K562 (cell line): ENCODE data around the gene BZW2. TPM values are rescaled to one million over a fixed set of nuclear protein-coding genes. Genes with fewer than 3 reads are reported as not detected.

Experiments
- ATAC-seq: fragments of 200-7000 bp; cut with Tn5 transposase; 3 replicates; pipeline ENCODE4 v1.9.1; 2020; ENCODE audit warnings: moderate library complexity
- BruUV-seq: library from RNA; stranded (reverse); fragments of 400-500 nt; replicated peaks from 2 replicates; lab custom pipeline; 2021; lab: Mats Ljungman, UMichigan
- CTCF ChIA-PET: fragments of 300-600 bp; formaldehyde crosslinking; extraction: SDS; loops from one replicate; lab custom pipeline; 2021; ENCODE audit warnings: low intra/inter-chr PET ratio; lab: Yijun Ruan, JAX
- POLR2A ChIA-PET: fragments of 300-600, 350-650 bp; sonication (Branson Sonifier 250); formaldehyde crosslinking; extraction: SDS; loops from one replicate; lab custom pipeline; 2021; ENCODE audit warnings: antibody characterized with exemption, inconsistent platforms; lab: Yijun Ruan, JAX
- DNase-seq, 4 experiments: peaks; one replicate each; pipeline versions ENCODE4 v3.0.0 to v3.0.0-alpha.2; 2011 to 2018; ENCODE audit warnings: low spot score in 3 of 4, mixed read lengths in 3 of 4; ENCODE audit errors: extremely low read depth in 1 of 4
- FAIRE-seq: peaks from 2 replicates; lab custom pipeline; 2011; peaks lifted over from hg19 to GRCh38; lab: Jason Lieb, UNC
- H2AFZ ChIP-seq: 2 replicates; pipeline ENCODE4 v1.6.0; 2011; ENCODE audit warnings: low read depth, low read length, control low read depth, inconsistent platforms
- H3K27ac ChIP-seq: fragments of 200-600 bp; 3 replicates; pipeline ENCODE4 v1.8.0; 2011; ENCODE audit warnings: low read depth, mild to moderate bottlenecking, control low read depth, inconsistent platforms, low read length, moderate library complexity, mixed read lengths; ENCODE audit errors: extremely low read depth
- H3K27me3 ChIP-seq, 2 experiments: fragments of 300-600 bp in 1 of 2; 2 replicates in 1 of 2; 3 replicates in 1 of 2; pipeline versions ENCODE4 v1.6.0 to v1.8.0; 2011; ENCODE audit warnings: inconsistent platforms in 2 of 2, low read length in 2 of 2, mild to moderate bottlenecking in 1 of 2, mixed read lengths in 1 of 2, moderate library complexity in 1 of 2; ENCODE audit not compliant: control insufficient read depth in 2 of 2, insufficient read depth in 2 of 2
- H3K36me3 ChIP-seq: fragments of 300-600 bp; 3 replicates; pipeline ENCODE4 v1.8.0; 2011; ENCODE audit warnings: mild to moderate bottlenecking, low read length, inconsistent platforms; ENCODE audit not compliant: control insufficient read depth, insufficient read depth
- H3K4me1 ChIP-seq, 2 experiments: fragments of 200-600 bp in 1 of 2; replicated peaks in 1 of 2; 2 replicates in 1 of 2; 3 replicates in 1 of 2; pipeline versions ENCODE4 v1.5.1 to v1.8.0; 2011; ENCODE audit warnings: inconsistent platforms in 2 of 2, low read length in 2 of 2, mild to moderate bottlenecking in 1 of 2, mixed read lengths in 1 of 2, moderate library complexity in 1 of 2; ENCODE audit not compliant: control insufficient read depth in 2 of 2, insufficient read depth in 2 of 2
- H3K4me2 ChIP-seq: 2 replicates; pipeline ENCODE4 v1.6.1; 2011; ENCODE audit warnings: low read length, control low read depth, inconsistent platforms, mixed read lengths; ENCODE audit not compliant: insufficient read depth
- H3K4me3 ChIP-seq: fragments of 200-600 bp; sonication (generic), shearing (Covaris generic); 2 replicates; pipeline ENCODE4 v1.5.1; 2016; ENCODE audit warnings: control low read depth, inconsistent platforms
- H3K79me2 ChIP-seq: fragments of 200-600 bp; 3 replicates; pipeline ENCODE4 v1.8.0; 2011; ENCODE audit warnings: low read length, inconsistent platforms; ENCODE audit not compliant: control insufficient read depth, insufficient read depth
- H3K9ac ChIP-seq, 2 experiments: 2 replicates each; pipeline versions ENCODE4 v1.6.0 to v1.6.1; 2011; ENCODE audit warnings: low read depth in 2 of 2, low read length in 2 of 2, control low read depth in 1 of 2, inconsistent platforms in 1 of 2, mild to moderate bottlenecking in 1 of 2, mixed read lengths in 1 of 2; ENCODE audit not compliant: insufficient read depth in 1 of 2
- H3K9me1 ChIP-seq: one replicate; pipeline ENCODE4 v1.6.0; 2011; ENCODE audit warnings: inconsistent platforms, mild to moderate bottlenecking, low read length, moderate library complexity; ENCODE audit not compliant: control insufficient read depth, insufficient read depth
- H3K9me3 ChIP-seq: replicated peaks from 2 replicates; pipeline ENCODE4 v1.5.1; 2011; ENCODE audit warnings: low read depth, low read length, inconsistent platforms; ENCODE audit not compliant: control insufficient read depth, insufficient read depth
- H4K20me1 ChIP-seq: replicated peaks from 2 replicates; pipeline ENCODE4 v1.6.1; 2011; ENCODE audit warnings: low read length, inconsistent platforms, mixed read lengths; ENCODE audit not compliant: control insufficient read depth, insufficient read depth
- CBX2 ChIP-seq: fragments of 200-600 bp; sonication (generic); IDR thresholded peaks from one replicate; pipeline ENCODE4 v1.6.1; 2012; ENCODE audit warnings: mild to moderate bottlenecking, low read length, inconsistent platforms; ENCODE audit not compliant: insufficient read depth, poor library complexity, severe bottlenecking
- CEBPB ChIP-seq: fragments of 450-650 bp; IDR thresholded peaks from 2 replicates; pipeline ENCODE4 v1.6.1; 2016; ENCODE audit warnings: missing genetic modification characterization, missing compliant biosample characterization
- CEBPG ChIP-seq, 3 experiments: fragments of 200-800 bp in 1 of 3; sonication (Bioruptor generic) in 1 of 3; sonication (generic) in 1 of 3; formaldehyde crosslinking in 1 of 3; IDR thresholded peaks in 2 of 3; conservative IDR thresholded peaks in 1 of 3; 2 replicates each; pipeline versions ENCODE4 v1.6.1 to v1.8.0; 2016 to 2022; ENCODE audit warnings: missing compliant biosample characterization in 2 of 3, missing genetic modification characterization in 2 of 3, mild to moderate bottlenecking in 1 of 3, missing genetic modification reagents in 1 of 3
- ETV6 ChIP-seq, 3 experiments: fragments of 150-350 bp in 1 of 3; sonication (generic) in 1 of 3; formaldehyde crosslinking in 1 of 3; IDR thresholded peaks; 2 replicates each; pipeline versions ENCODE4 v1.6.1 to v1.8.0; 2014 to 2022; ENCODE audit warnings: borderline replicate concordance in 2 of 3, low read depth in 2 of 3, antibody characterized with exemption in 1 of 3, low read length in 1 of 3, mild to moderate bottlenecking in 1 of 3, missing genetic modification reagents in 1 of 3
- MCM5 ChIP-seq: fragments of 450-650 bp; IDR thresholded peaks from 2 replicates; pipeline ENCODE4 v1.6.1; 2016; ENCODE audit warnings: low read depth
- MYC ChIP-seq, 2 experiments: fragments of 250-450 bp in 1 of 2; sonication (Bioruptor Pico) in 1 of 2; IDR thresholded peaks; 2 replicates each; pipeline versions ENCODE4 v1.5.1 to v1.6.1; 2012 to 2021; ENCODE audit warnings: low read depth in 2 of 2, borderline replicate concordance in 1 of 2, improper control_type of control experiment in 1 of 2, low read length in 1 of 2, mild to moderate bottlenecking in 1 of 2, moderate library complexity in 1 of 2
- NBN ChIP-seq: fragments of 450-650 bp; IDR thresholded peaks from 2 replicates; pipeline ENCODE4 v1.6.1; 2016; ENCODE audit warnings: low read depth, mild to moderate bottlenecking
- RBM25 ChIP-seq: fragments of 200-400 bp; formaldehyde crosslinking; IDR thresholded peaks from 2 replicates; pipeline ENCODE4 v1.6.1; 2018; ENCODE audit warnings: low read length, low read depth, moderate library complexity; ENCODE audit not compliant: severe bottlenecking
- RCOR1 ChIP-seq, 2 experiments: IDR thresholded peaks; 2 replicates each; pipeline ENCODE4 v1.6.1; 2012; ENCODE audit warnings: low read depth in 2 of 2, low read length in 2 of 2, borderline replicate concordance in 1 of 2, improper control_type of control experiment in 1 of 2
- STAG1 ChIP-seq: sonication (generic); formaldehyde crosslinking; IDR thresholded peaks from 2 replicates; pipeline ENCODE4 v1.5.0; 2020; ENCODE audit warnings: missing genetic modification reagents, borderline replicate concordance
- TRIM25 ChIP-seq: fragments of 450-650 bp; IDR thresholded peaks from 2 replicates; pipeline ENCODE4 v1.7.0; 2016; ENCODE audit warnings: borderline replicate concordance
- ZNF174 ChIP-seq: fragments of 250-450 bp; sonication (Bioruptor Pico); IDR thresholded peaks from 2 replicates; pipeline ENCODE4 v1.4.0; 2020; ENCODE audit warnings: mild to moderate bottlenecking
- ZNF175 ChIP-seq: fragments of 200-800 bp; sonication (Bioruptor generic); IDR thresholded peaks from 2 replicates; pipeline ENCODE4 v1.6.1; 2016; ENCODE audit warnings: low read depth, mild to moderate bottlenecking, missing genetic modification characterization, missing compliant biosample characterization
- in situ Hi-C: fragments of 300-500 bp; cut with MboI; formaldehyde crosslinking; loops from 4 replicates; pipeline ENCODE4 v1.15.0; 2018; ENCODE audit warnings: inconsistent platforms, mixed read lengths
- intact Hi-C: fragments of 100-400 bp; cut with micrococcal nuclease; formaldehyde crosslinking; loops from 2 replicates; pipeline ENCODE4 v1.14.2; 2022
- polyA plus RNA-seq, 8 experiments: library from polyadenylated mRNA; depleted of rRNA in 4 of 8; stranded (reverse) in 5 of 8; unstranded in 3 of 8; fragments of >200 nt; fragmentation: Nextera tagmentation in 2 of 8; fragmentation: Illumina TruSeq in 1 of 8; extraction: Ambion mirVana in 2 of 8; extraction: Trizol in 1 of 8; gene quantifications; 2 replicates each; pipeline versions ENCODE4 v1.2.1 to v1.2.3, GENCODE V29; 2011 to 2014; ENCODE audit warnings: inconsistent platforms in 1 of 8, missing spikeins in 1 of 8
- total RNA-seq, 7 experiments: library from RNA; depleted of rRNA in 6 of 7; stranded (reverse); fragments of >200 nt in 6 of 7; fragmentation: Illumina TruSeq in 2 of 7; extraction: Trizol in 2 of 7; gene quantifications; 2 replicates each; pipeline versions ENCODE4 v1.2.1 to v1.2.3, GENCODE V29; 2011 to 2021; ENCODE audit warnings: low replicate concordance in 1 of 7

The BZW2 gene
- total and polyA plus RNA-seq, 9 of the 15 experiments (the other 6 are each of a cell fraction or from before 2014, with no cell fraction given), result 140 to 316 (median 173) TPM

- Histone ChIP-seq H3K27me3 (no peaks in the 10 kb centered on the region), H3K27ac (no peak overlapping the region), H3K4me1 (peaks cover 11 to 35% of the 10 kb centered on the region in 2 experiments), H4K20me1 (peaks cover 8% of the 10 kb centered on the region), H2AFZ (no peak overlapping the region), H3K9me3 (no peaks in the 10 kb centered on the region), H3K9me1 (no peaks in the 10 kb centered on the region), H3K9ac (no peak overlapping the region), H3K4me3 (no peak overlapping the region), H3K79me2 (peaks cover 99% of the 10 kb centered on the region), H3K4me2 (no peak overlapping the region), H3K36me3 (peaks cover 37% of the 10 kb centered on the region)
- ATAC-seq, result no peak
- intact Hi-C loops, result no loop called here
- in situ Hi-C loops, result no loop called here
- CTCF ChIA-PET, result no interaction called here
- DNase-seq, result no peak
- BruUV-seq, result no TSS peak
- no peak for TF ChIP-seq RCOR1 (IDR thresholded peaks at IDR 0.05; ENCODE audit: borderline replicate concordance in 1 of 2, low read depth in 2 of 2, low read length in 2 of 2)
- TF ChIP-seq ZNF174 (CRISPR knock-in tag), result no peak
- TF ChIP-seq STAG1, result no peak
- no peak for TF ChIP-seq MCM5
- TF ChIP-seq CEBPB (tag), result peak; percentile 91
- TF ChIP-seq ETV6 (IDR thresholded peaks at IDR 0.05; ENCODE audit: borderline replicate concordance in 1 of 2, low read depth in 2 of 2, low read length in 1 of 2), result no peak
- TF ChIP-seq ETV6 (CRISPR knock-in tag; IDR thresholded peaks at IDR 0.05; ENCODE audit: borderline replicate concordance), result no peak
- TF ChIP-seq MYC (IDR thresholded peaks at IDR 0.05; ENCODE audit: low read depth, low read length), result no peak
- TF ChIP-seq MYC (CRISPR knock-in tag; IDR thresholded peaks at IDR 0.05; ENCODE audit: borderline replicate concordance, low read depth), result no peak
- no peak for TF ChIP-seq TRIM25
- TF ChIP-seq ZNF175, result no peak
- no peak for TF ChIP-seq NBN
- TF ChIP-seq RBM25, result no peak
- no peak for TF ChIP-seq CBX2
- no peak for TF ChIP-seq CEBPG (CRISPR knock-in tag; IDR thresholded peaks at IDR 0.05)
- TF ChIP-seq CEBPG (tag; conservative IDR thresholded peaks at IDR 0.05 in 1 of 2, IDR thresholded peaks at IDR 0.05 in 1 of 2), result peak; percentile 45 to 85
- POLR2A ChIA-PET, result interaction anchor here (0.8 to 6.6 kb wide), 4 partner anchors 8 to 53 kb away, joined by 3 to 64 read pairs (median 4); partner anchors contain the start of genes ANKMY2 and BZW2
- FAIRE-seq, result no peak
Measured at GRCh38 chr7:16655394-16655793, 9.4 kb downstream of the BZW2 start.
